ENCODE results near the gene NTRK2.

NTRK2 gene

GRCh38 chr9:84991514-84991870 lies 322.0 kb downstream of the NTRK2 start:
- Histone ChIP-seq H3K9me2 (replicated peaks; ENCODE audit: low read depth, low read length) (no peaks in the 10 kb centered on the region), H3K4me3 (ENCODE audit: low read length, poor library complexity, severe bottlenecking) (no peak overlapping the region), H4K20me1 (ENCODE audit: insufficient read depth, low read length, poor library complexity, severe bottlenecking) (no peaks in the 10 kb centered on the region), H2AFZ (ENCODE audit: low read length) (no peak overlapping the region), H3K4me1 (ENCODE audit: insufficient read depth, low read length, poor library complexity, severe bottlenecking) (no peaks in the 10 kb centered on the region), H3K79me2 (ENCODE audit: insufficient read depth, low read length) (no peaks in the 10 kb centered on the region), H3F3A (ENCODE audit: low read depth) (no peaks in the 10 kb centered on the region), H3K4me2 (ENCODE audit: low read depth, low read length, poor library complexity, severe bottlenecking) (no peak overlapping the region), H3K27me3 (ENCODE audit: insufficient read depth, low read length, poor library complexity, severe bottlenecking) (no peaks in the 10 kb centered on the region), H3K9me3 (ENCODE audit: insufficient read depth, low read depth, low read length) (no peaks in the 10 kb centered on the region), H3K36me3 (ENCODE audit: insufficient read depth, low read length) (no peaks in the 10 kb centered on the region), H3K9ac (ENCODE audit: low read depth, low read length, poor library complexity, severe bottlenecking) (no peak overlapping the region)
- TF ChIP-seq EZH2phosphoT487 (IDR thresholded peaks at IDR 0.05; ENCODE audit: borderline replicate concordance) (no peak), CTCF (conservative IDR thresholded peaks at IDR 0.05; ENCODE audit: low read length) (no peak)

GRCh38 chr9:84992381-84992780 lies 322.9 kb downstream of the NTRK2 start:
- Histone ChIP-seq H3K79me2 (ENCODE audit: insufficient read depth, low read length) (no peaks in the 10 kb centered on the region), H3K4me3 (ENCODE audit: low read length, poor library complexity, severe bottlenecking) (no peak overlapping the region), H3K4me2 (ENCODE audit: low read depth, low read length, poor library complexity, severe bottlenecking) (no peak overlapping the region), H3K27me3 (ENCODE audit: insufficient read depth, low read length, poor library complexity, severe bottlenecking) (no peaks in the 10 kb centered on the region), H3K9me3 (ENCODE audit: insufficient read depth, low read depth, low read length) (no peaks in the 10 kb centered on the region), H4K20me1 (ENCODE audit: insufficient read depth, low read length, poor library complexity, severe bottlenecking) (no peaks in the 10 kb centered on the region), H3K9ac (ENCODE audit: low read depth, low read length, poor library complexity, severe bottlenecking) (no peak overlapping the region), H3F3A (ENCODE audit: low read depth) (no peaks in the 10 kb centered on the region), H2AFZ (ENCODE audit: low read length) (no peak overlapping the region), H3K4me1 (ENCODE audit: insufficient read depth, low read length, poor library complexity, severe bottlenecking) (no peaks in the 10 kb centered on the region), H3K9me2 (replicated peaks; ENCODE audit: low read depth, low read length) (no peaks in the 10 kb centered on the region), H3K36me3 (ENCODE audit: insufficient read depth, low read length) (no peaks in the 10 kb centered on the region)
- TF ChIP-seq CTCF (conservative IDR thresholded peaks at IDR 0.05; ENCODE audit: low read length) (no peak), EZH2phosphoT487 (IDR thresholded peaks at IDR 0.05; ENCODE audit: borderline replicate concordance) (no peak)

- no peaks in the 10 kb centered on the region for H3K79me2 ChIP-seq (ENCODE audit: insufficient read depth, low read length)
- H2AFZ ChIP-seq (ENCODE audit: low read length): no peak overlapping the region
- H3K4me3 ChIP-seq (ENCODE audit: low read length, poor library complexity, severe bottlenecking): no peak overlapping the region
- no peaks in the 10 kb centered on the region for H4K20me1 ChIP-seq (ENCODE audit: insufficient read depth, low read length, poor library complexity, severe bottlenecking)
- no peaks in the 10 kb centered on the region for H3K36me3 ChIP-seq (ENCODE audit: insufficient read depth, low read length)
- no peaks in the 10 kb centered on the region for H3K9me3 ChIP-seq (ENCODE audit: insufficient read depth, low read depth, low read length)
- H3K4me2 ChIP-seq (ENCODE audit: low read depth, low read length, poor library complexity, severe bottlenecking): no peak overlapping the region
- TF ChIP-seq EZH2phosphoT487 (IDR thresholded peaks at IDR 0.05; ENCODE audit: borderline replicate concordance): no peak
- H3K9me2 ChIP-seq (replicated peaks; ENCODE audit: low read depth, low read length): no peaks in the 10 kb centered on the region
- no peaks in the 10 kb centered on the region for H3F3A ChIP-seq (ENCODE audit: low read depth)
- no peaks in the 10 kb centered on the region for H3K4me1 ChIP-seq (ENCODE audit: insufficient read depth, low read length, poor library complexity, severe bottlenecking)
- no peaks in the 10 kb centered on the region for H3K27me3 ChIP-seq (ENCODE audit: insufficient read depth, low read length, poor library complexity, severe bottlenecking)
- no peak overlapping the region for H3K9ac ChIP-seq (ENCODE audit: low read depth, low read length, poor library complexity, severe bottlenecking)
These were observed 323.6 kb downstream of the NTRK2 start for GRCh38 chr9:84993105-84993504.

GRCh38 chr9:84996029-84996428 lies 326.5 kb downstream of the NTRK2 start:
- no peaks in the 10 kb centered on the region for H3K79me2 ChIP-seq (ENCODE audit: insufficient read depth, low read length)
- no peak overlapping the region for H3K9ac ChIP-seq (ENCODE audit: low read depth, low read length, poor library complexity, severe bottlenecking)
- no peaks in the 10 kb centered on the region for H3K36me3 ChIP-seq (ENCODE audit: insufficient read depth, low read length)
- peaks cover 4% of the 10 kb centered on the region; the same call in 1 of the 2 replicates for H3K9me3 ChIP-seq (ENCODE audit: insufficient read depth, low read depth, low read length)
- no peak overlapping the region for H3K4me3 ChIP-seq (ENCODE audit: low read length, poor library complexity, severe bottlenecking)
- no peaks in the 10 kb centered on the region for H4K20me1 ChIP-seq (ENCODE audit: insufficient read depth, low read length, poor library complexity, severe bottlenecking)
- no peaks in the 10 kb centered on the region for H3K27me3 ChIP-seq (ENCODE audit: insufficient read depth, low read length, poor library complexity, severe bottlenecking)
- H3K4me1 ChIP-seq (ENCODE audit: insufficient read depth, low read length, poor library complexity, severe bottlenecking): no peaks in the 10 kb centered on the region
- TF ChIP-seq CTCF (conservative IDR thresholded peaks at IDR 0.05; ENCODE audit: low read length) (no peak), EZH2phosphoT487 (IDR thresholded peaks at IDR 0.05; ENCODE audit: borderline replicate concordance) (no peak)
- no peak overlapping the region for H3K4me2 ChIP-seq (ENCODE audit: low read depth, low read length, poor library complexity, severe bottlenecking)
- no peak overlapping the region for H2AFZ ChIP-seq (ENCODE audit: low read length)
- H3F3A ChIP-seq (ENCODE audit: low read depth): no peaks in the 10 kb centered on the region
- H3K9me2 ChIP-seq (replicated peaks; ENCODE audit: low read depth, low read length): no peaks in the 10 kb centered on the region

All from Loucy (cell line).